ENCODE measurements around the gene SH3GL1. TPM values are rescaled to one million over a fixed set of nuclear protein-coding genes. Genes with fewer than 3 reads are reported as not detected.

The SH3GL1 gene, protein sequence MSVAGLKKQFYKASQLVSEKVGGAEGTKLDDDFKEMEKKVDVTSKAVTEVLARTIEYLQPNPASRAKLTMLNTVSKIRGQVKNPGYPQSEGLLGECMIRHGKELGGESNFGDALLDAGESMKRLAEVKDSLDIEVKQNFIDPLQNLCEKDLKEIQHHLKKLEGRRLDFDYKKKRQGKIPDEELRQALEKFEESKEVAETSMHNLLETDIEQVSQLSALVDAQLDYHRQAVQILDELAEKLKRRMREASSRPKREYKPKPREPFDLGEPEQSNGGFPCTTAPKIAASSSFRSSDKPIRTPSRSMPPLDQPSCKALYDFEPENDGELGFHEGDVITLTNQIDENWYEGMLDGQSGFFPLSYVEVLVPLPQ
- 19.6 TPM for total RNA-seq (2013)
- 10 to 100 TPM; 14.0 to 33.9 (median 15.0) TPM for polyA plus RNA-seq
- 20.9 and 32.6 TPM in 2 replicates for polyA minus RNA-seq
- total RNA-seq, result 29.7 to 81.6 (median 41.8) reads per million in 11 experiments

DNA sequence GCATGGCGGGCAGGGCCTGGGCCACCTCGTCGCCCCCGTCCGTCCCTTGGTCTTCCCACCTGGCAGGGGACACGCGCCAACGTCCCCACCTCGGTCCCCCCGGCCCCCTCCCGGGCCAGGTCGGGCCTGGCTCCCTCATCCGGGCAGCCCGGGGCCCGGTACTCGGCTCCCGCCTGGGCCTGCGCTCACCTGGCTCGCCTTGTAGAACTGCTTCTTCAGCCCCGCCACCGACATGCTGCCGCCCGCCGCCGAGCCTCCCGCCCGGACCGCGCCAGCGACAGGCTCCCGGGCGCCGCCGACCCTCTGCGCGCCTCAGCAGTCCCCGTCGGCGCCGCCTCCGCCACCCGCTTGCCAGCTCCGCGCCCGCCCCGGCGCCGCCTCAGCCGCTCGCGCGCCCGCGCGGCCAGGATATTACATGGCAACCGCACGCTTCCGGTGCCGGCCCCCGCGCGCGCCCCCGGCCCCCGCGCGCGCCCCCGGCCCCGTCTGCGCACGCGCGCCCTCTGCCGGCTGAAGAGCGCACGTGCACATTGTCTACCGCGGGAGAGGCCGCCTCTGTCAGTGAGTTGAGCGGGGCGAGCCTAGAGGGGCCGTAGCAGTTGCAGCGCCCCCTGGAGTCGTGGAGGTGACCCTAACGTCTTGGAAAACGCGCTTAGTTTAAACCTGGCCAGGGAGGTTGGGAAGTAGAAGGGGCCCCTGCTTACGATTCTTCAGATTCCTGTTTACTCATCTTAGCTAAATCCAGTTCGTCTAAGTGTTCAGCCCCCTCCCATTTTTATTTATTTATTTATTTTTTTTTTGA, at the start of gene SH3GL1:
SH3GL1 (minus strand) TSS at position 413 of the 802 bp plus-strand sequence; CDS start at position 234, 179 bp downstream.
- Histone ChIP-seq H3K4me2 (replicated peaks; ENCODE audit: extremely low read depth, low read length, poor library complexity, severe bottlenecking) (peak within 1 kb of the TSS; percentile 99), H3K4me1 (ENCODE audit: control insufficient read depth in 1 of 2, insufficient read depth in 2 of 2, low read length in 2 of 2) (peaks cover 37 to 50% of the 10 kb centered on the region in 2 donors), H3K27ac (ENCODE audit: low read depth in 1 of 2, low read length in 2 of 2) (peak within 1 kb of the TSS; percentile 92 to 96), H3K4me3 (replicated peaks in 1 of 3; ENCODE audit: low read depth in 2 of 3, low read length in 3 of 3) (peak within 1 kb of the TSS; percentile 85 to 98 (median 87)), H3K79me2 (ENCODE audit: insufficient read depth, low read length) (peaks cover 78% of the 10 kb centered on the region), H4K20me1 (ENCODE audit: insufficient read depth, low read length) (peaks cover 44% of the 10 kb centered on the region), H3K36me3 (replicated peaks in 1 of 2; ENCODE audit: control insufficient read depth in 1 of 2, insufficient read depth in 2 of 2, low read length in 2 of 2) (peaks cover 8 to 26% of the 10 kb centered on the region in 2 donors), H3K9me3 (replicated peaks in 1 of 2; ENCODE audit: control insufficient read depth in 1 of 2, insufficient read depth in 1 of 2, low read length in 2 of 2) (no peaks in the 10 kb centered on the region), H3K27me3 (ENCODE audit: control insufficient read depth in 2 of 2, insufficient read depth in 2 of 2, low read length in 2 of 2) (no peaks in the 10 kb centered on the region), H3K9ac (ENCODE audit: insufficient read depth, low read length, poor library complexity, severe bottlenecking) (peak within 1 kb of the TSS; percentile 99), H2AFZ (ENCODE audit: insufficient read depth, low read depth, low read length, poor library complexity, severe bottlenecking) (peak within 1 kb of the TSS; percentile 65)
- TF ChIP-seq, protein P1, sequence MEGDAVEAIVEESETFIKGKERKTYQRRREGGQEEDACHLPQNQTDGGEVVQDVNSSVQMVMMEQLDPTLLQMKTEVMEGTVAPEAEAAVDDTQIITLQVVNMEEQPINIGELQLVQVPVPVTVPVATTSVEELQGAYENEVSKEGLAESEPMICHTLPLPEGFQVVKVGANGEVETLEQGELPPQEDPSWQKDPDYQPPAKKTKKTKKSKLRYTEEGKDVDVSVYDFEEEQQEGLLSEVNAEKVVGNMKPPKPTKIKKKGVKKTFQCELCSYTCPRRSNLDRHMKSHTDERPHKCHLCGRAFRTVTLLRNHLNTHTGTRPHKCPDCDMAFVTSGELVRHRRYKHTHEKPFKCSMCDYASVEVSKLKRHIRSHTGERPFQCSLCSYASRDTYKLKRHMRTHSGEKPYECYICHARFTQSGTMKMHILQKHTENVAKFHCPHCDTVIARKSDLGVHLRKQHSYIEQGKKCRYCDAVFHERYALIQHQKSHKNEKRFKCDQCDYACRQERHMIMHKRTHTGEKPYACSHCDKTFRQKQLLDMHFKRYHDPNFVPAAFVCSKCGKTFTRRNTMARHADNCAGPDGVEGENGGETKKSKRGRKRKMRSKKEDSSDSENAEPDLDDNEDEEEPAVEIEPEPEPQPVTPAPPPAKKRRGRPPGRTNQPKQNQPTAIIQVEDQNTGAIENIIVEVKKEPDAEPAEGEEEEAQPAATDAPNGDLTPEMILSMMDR (IDR thresholded peaks at IDR 0.05), result peak; percentile 96
- H3K27me3 Mint-ChIP-seq (ENCODE audit: low read depth in 3 of 3), result peaks cover 0 to 3% (median 0%) of the 10 kb centered on the region in 3 donors
- H3K9me3 Mint-ChIP-seq, result no peaks in the 10 kb centered on the region
- peaks cover 10 to 28% of the 10 kb centered on the region in 2 donors for H3K36me3 Mint-ChIP-seq
- peak within 1 kb of the TSS; percentile 95 to 98 (median 96) for H3K27ac Mint-ChIP-seq
- intact Hi-C loops (cut with micrococcal nuclease), result loop anchor here in 1 of 2 donors (5.0 kb wide), 1 partner anchor 57 kb away; the partner anchor contains the start of gene UBXN6
- peaks cover 45% of the 10 kb centered on the region for H3K4me1 Mint-ChIP-seq
- DNase-seq, result peak; percentile 94 to 97 (median 94)
- under 1% methylated on average over 82 of the region's 90 CpGs for WGBS (ENCODE audit: insufficient coverage)
- H3K4me3 Mint-ChIP-seq, result peak within 1 kb of the TSS; percentile 87 to 93

DNA sequence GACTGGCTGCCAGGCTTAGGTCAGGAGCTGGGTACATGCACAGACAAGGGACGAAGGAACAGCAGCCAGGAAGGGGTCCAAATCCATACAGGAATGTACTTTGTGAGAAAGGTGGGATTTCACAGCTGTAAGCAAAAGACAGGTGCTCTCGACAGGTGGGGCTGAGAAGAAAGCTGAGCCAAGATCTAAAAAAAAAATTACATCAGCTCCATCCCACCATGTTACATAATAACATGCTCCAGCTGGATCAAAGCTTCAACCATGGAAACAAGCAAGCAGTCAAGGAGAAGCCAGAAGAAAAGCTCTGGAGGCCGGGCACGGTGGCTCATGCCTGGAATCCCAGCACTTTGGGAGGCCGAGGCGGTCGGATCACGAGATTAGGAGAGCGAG, 49.3 kb upstream of the SH3GL1 start:
- TF ChIP-seq, protein P1 (IDR thresholded peaks at IDR 0.05), result no peak
- H3K9me3 ChIP-seq (replicated peaks in 1 of 2; ENCODE audit: control insufficient read depth in 1 of 2, insufficient read depth in 1 of 2, low read length in 2 of 2), result no peaks in the 10 kb centered on the region
- no peak overlapping the region for H3K27ac ChIP-seq (ENCODE audit: low read depth in 1 of 2, low read length in 2 of 2)
- H3K4me1 ChIP-seq (ENCODE audit: control insufficient read depth in 1 of 2, insufficient read depth in 2 of 2, low read length in 2 of 2), result no peaks in the 10 kb centered on the region
- no peak overlapping the region for H3K9ac ChIP-seq (ENCODE audit: insufficient read depth, low read length, poor library complexity, severe bottlenecking)
- H3K4me3 ChIP-seq (replicated peaks in 1 of 3; ENCODE audit: low read depth in 2 of 3, low read length in 3 of 3), result no peak overlapping the region
- Mint-ChIP-seq H3K4me3 (no peak overlapping the region), H3K9me3 (no peaks in the 10 kb centered on the region), H3K4me1 (no peaks in the 10 kb centered on the region), H3K27me3 (ENCODE audit: low read depth in 3 of 3) (peaks cover 0 to 4% (median 0%) of the 10 kb centered on the region in 3 donors), H3K27ac (peak overlapping the region in 1 of 7 donors; percentile 3), H3K36me3 (peaks cover 64 to 94% of the 10 kb centered on the region in 2 donors)
- H3K79me2 ChIP-seq (ENCODE audit: insufficient read depth, low read length), result peaks cover 1% of the 10 kb centered on the region
- WGBS (ENCODE audit: insufficient coverage), result 100% methylated on average over 2 of the region's 9 CpGs
- H2AFZ ChIP-seq (ENCODE audit: insufficient read depth, low read depth, low read length, poor library complexity, severe bottlenecking), result no peak overlapping the region
- intact Hi-C loops (cut with micrococcal nuclease), result no loop called here
- peaks cover 83 to 100% of the 10 kb centered on the region in 2 donors for H3K36me3 ChIP-seq (replicated peaks in 1 of 2; ENCODE audit: control insufficient read depth in 1 of 2, insufficient read depth in 2 of 2, low read length in 2 of 2)
- peaks cover 77% of the 10 kb centered on the region for H4K20me1 ChIP-seq (ENCODE audit: insufficient read depth, low read length)
- no peaks in the 10 kb centered on the region for H3K27me3 ChIP-seq (ENCODE audit: control insufficient read depth in 2 of 2, insufficient read depth in 2 of 2, low read length in 2 of 2)
- H3K4me2 ChIP-seq (replicated peaks; ENCODE audit: extremely low read depth, low read length, poor library complexity, severe bottlenecking), result no peak overlapping the region
- no peak for DNase-seq
